Measurements from ENCODE around the gene RGS9BP. TPM values are rescaled to one million over a fixed set of nuclear protein-coding genes. Genes with fewer than 3 reads are reported as not detected.

Gene RGS9BP
- total RNA-seq, 1 experiment from 2014 or later = 0.85 TPM

GRCh38 chr19:32718286-32718685 is 42.6 kb downstream of the RGS9BP start:
- H3K9me3 ChIP-seq (ENCODE audit: insufficient read depth, low read depth) = no peaks in the 10 kb centered on the region
- no peak overlapping the region for H3K4me3 ChIP-seq
- no peaks in the 10 kb centered on the region for H3K9me2 ChIP-seq (ENCODE audit: insufficient read depth)
- no peaks in the 10 kb centered on the region for H3K4me1 ChIP-seq (replicated peaks; ENCODE audit: insufficient read depth)
- no peaks in the 10 kb centered on the region for H3K79me2 ChIP-seq (ENCODE audit: low read depth)
- H4K20me1 ChIP-seq (ENCODE audit: insufficient read depth) = no peaks in the 10 kb centered on the region
- no peak for TF ChIP-seq CTCF (conservative IDR thresholded peaks at IDR 0.05)
- no peak for TF ChIP-seq EZH2 (IDR thresholded peaks at IDR 0.05; ENCODE audit: low read depth)
- intact Hi-C loops (cut with micrococcal nuclease; ENCODE audit: unreplicated experiment) = no loop called here
- ChIA-PET POLR2A (ENCODE audit: unreplicated experiment) (no interaction called here), CTCF (no interaction called here)
- DNase-seq = no peak
- H3K27ac ChIP-seq = no peak overlapping the region
- H3F3A ChIP-seq (ENCODE audit: insufficient read depth, low read depth) = peaks cover 9% of the 10 kb centered on the region; the same call in 1 of the 2 replicates
- no TSS peak for BruUV-seq (replicated peaks)
- no peaks in the 10 kb centered on the region for H3K27me3 ChIP-seq (ENCODE audit: insufficient read depth, low read depth)
- H2AFZ ChIP-seq = no peak overlapping the region
- H3K36me3 ChIP-seq (ENCODE audit: low read depth) = no peaks in the 10 kb centered on the region
- H3K4me2 ChIP-seq = no peak overlapping the region

- Histone ChIP-seq H3K4me1 (replicated peaks; ENCODE audit: insufficient read depth) (no peaks in the 10 kb centered on the region), H3K4me2 (no peak within 1 kb of the TSS), H3K36me3 (ENCODE audit: low read depth) (no peaks in the 10 kb centered on the region), H2AFZ (no peak within 1 kb of the TSS), H4K20me1 (ENCODE audit: insufficient read depth) (no peaks in the 10 kb centered on the region), H3F3A (ENCODE audit: insufficient read depth, low read depth) (peaks cover 9% of the 10 kb centered on the region; the same call in 1 of the 2 replicates), H3K4me3 (no peak within 1 kb of the TSS), H3K27me3 (ENCODE audit: insufficient read depth, low read depth) (no peaks in the 10 kb centered on the region), H3K9me3 (ENCODE audit: insufficient read depth, low read depth) (no peaks in the 10 kb centered on the region), H3K79me2 (ENCODE audit: low read depth) (no peaks in the 10 kb centered on the region), H3K9me2 (ENCODE audit: insufficient read depth) (no peaks in the 10 kb centered on the region), H3K27ac (no peak within 1 kb of the TSS)
- intact Hi-C loops (cut with micrococcal nuclease; ENCODE audit: unreplicated experiment) = no loop called here
- CTCF ChIA-PET = no interaction called here
- TF ChIP-seq CTCF (conservative IDR thresholded peaks at IDR 0.05) = no peak
- BruUV-seq (replicated peaks) = no TSS peak
- POLR2A ChIA-PET (ENCODE audit: unreplicated experiment) = no interaction called here
- no peak for DNase-seq
Measured at GRCh38 chr19:32719611-32720059, 44.0 kb downstream of the RGS9BP start, which contains the start of gene TDRD12. TSS of gene TDRD12 (plus strand) at chr19:32719767. CDS start at chr19:32720073, 306 bp downstream.

- no peak overlapping the region for H3K4me2 ChIP-seq
- H3K9me3 ChIP-seq (ENCODE audit: insufficient read depth, low read depth) = no peaks in the 10 kb centered on the region
- intact Hi-C loops (cut with micrococcal nuclease; ENCODE audit: unreplicated experiment) = no loop called here
- ChIA-PET POLR2A (ENCODE audit: unreplicated experiment) (no interaction called here), CTCF (no interaction called here)
- no peak for TF ChIP-seq CTCF (conservative IDR thresholded peaks at IDR 0.05)
- H3K27me3 ChIP-seq (ENCODE audit: insufficient read depth, low read depth) = no peaks in the 10 kb centered on the region
- no peak overlapping the region for H3K4me3 ChIP-seq
- no peaks in the 10 kb centered on the region for H3K4me1 ChIP-seq (replicated peaks; ENCODE audit: insufficient read depth)
- H3F3A ChIP-seq (ENCODE audit: insufficient read depth, low read depth) = peaks cover 9% of the 10 kb centered on the region; the same call in 1 of the 2 replicates
- H3K36me3 ChIP-seq (ENCODE audit: low read depth) = no peaks in the 10 kb centered on the region
- no peak overlapping the region for H3K27ac ChIP-seq
- no peak overlapping the region for H2AFZ ChIP-seq
- H3K9me2 ChIP-seq (ENCODE audit: insufficient read depth) = no peaks in the 10 kb centered on the region
- H3K79me2 ChIP-seq (ENCODE audit: low read depth) = no peaks in the 10 kb centered on the region
- no peak for DNase-seq
- BruUV-seq (replicated peaks) = no TSS peak
- no peaks in the 10 kb centered on the region for H4K20me1 ChIP-seq (ENCODE audit: insufficient read depth)
Measured at GRCh38 chr19:32720216-32720935, 44.7 kb downstream of the RGS9BP start.
